Measurements from ENCODE around the gene RHEX.

Gene RHEX

GRCh38 chr1:206116873-206117150 lies 63.8 kb downstream of the RHEX start:
- DNase-seq (ENCODE audit: low spot score) = no peak

DNA sequence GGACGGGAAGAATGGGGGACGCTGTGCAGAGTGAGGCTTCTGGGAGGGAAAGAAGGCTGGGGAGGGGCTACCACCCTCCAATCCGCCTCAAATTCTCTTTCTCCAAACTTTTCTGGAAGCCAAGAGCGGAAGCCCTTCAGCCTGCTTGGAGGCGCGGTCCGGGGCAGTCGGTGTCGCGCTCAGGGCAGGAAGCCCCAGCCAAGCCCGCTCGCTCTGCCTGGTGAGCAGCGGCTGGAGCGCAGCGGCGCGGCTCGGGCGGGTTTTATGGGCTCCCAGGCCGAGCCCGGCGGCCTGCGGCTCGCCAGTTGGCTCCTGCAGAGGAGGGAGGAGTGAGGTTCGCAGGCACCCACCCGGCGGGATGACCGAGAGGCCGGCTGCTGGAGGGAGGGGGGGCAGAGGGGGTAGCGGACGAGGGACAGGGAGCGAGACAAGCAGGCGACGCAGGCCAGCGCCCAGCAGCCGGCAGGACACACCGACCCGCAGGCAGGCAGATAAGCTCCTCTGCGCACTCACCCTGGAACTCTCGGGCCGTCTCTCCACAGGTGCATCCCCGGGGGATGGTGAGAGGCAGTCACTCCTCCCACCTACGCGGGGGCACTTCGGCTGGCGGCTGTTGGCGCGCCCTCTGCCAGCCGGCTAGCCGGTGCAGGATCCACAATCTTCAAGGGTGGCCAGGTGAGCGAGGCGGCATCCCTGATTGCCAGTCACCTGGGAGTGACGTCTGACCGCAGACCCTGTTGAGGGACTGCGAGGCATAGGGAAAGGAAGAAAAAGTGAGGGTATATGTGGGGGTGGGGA lies 64.4 kb downstream of the RHEX start, which contains the start of gene AVPR1B:
AVPR1B (minus strand) TSS at position 238 of the 798 bp plus-strand sequence. CDS start 498 bp downstream, outside the sequence.
- no peak for DNase-seq (ENCODE audit: low spot score)

DNA sequence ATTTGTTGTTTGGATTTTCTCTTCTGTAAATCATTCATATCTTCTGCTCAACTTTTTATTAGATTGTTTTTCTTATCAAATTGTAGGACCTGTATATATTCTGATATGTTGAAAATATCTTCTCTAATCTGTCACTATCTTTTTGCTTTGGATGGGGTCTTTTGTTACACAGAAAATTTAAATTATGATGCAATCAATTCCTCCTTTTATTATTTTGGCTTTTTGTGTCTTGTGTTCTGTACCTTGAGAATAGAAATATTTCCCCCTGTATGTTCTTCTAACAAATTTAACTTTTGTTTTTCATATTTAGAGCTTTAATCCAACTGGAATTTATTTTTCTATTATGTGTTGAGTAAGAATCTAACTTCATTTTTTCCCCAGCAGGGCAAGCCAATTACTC lies 67.4 kb downstream of the RHEX start:
- no peak for DNase-seq (ENCODE audit: low spot score)

DNA sequence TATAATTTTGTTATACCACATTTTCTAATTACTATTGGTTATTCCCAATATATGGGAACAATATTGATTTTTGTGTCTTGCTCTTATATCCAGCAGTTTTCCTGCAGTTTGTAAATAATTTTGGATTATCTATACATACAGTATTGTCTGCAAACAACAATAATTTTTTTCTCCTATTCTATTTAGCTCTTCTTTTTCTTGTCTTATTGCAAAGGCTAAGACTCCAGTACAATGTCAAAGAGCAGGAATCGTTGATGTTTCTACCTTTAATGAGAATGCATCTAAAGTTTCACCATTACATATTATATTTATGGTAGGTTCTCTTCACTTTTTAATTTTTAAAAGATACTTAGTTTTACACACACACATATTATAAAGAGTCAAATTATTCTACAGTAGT lies 68.3 kb downstream of the RHEX start:
- no peak for DNase-seq (ENCODE audit: low spot score)

GRCh38 chr1:206122686-206123085 lies 69.7 kb downstream of the RHEX start:
- no peak for DNase-seq (ENCODE audit: low spot score)

GRCh38 chr1:206125346-206125745 lies 72.4 kb downstream of the RHEX start:
- DNase-seq (ENCODE audit: low spot score) = no peak

GRCh38 chr1:206127336-206127735 lies 74.4 kb downstream of the RHEX start:
- no peak for DNase-seq (ENCODE audit: low spot score)

DNA sequence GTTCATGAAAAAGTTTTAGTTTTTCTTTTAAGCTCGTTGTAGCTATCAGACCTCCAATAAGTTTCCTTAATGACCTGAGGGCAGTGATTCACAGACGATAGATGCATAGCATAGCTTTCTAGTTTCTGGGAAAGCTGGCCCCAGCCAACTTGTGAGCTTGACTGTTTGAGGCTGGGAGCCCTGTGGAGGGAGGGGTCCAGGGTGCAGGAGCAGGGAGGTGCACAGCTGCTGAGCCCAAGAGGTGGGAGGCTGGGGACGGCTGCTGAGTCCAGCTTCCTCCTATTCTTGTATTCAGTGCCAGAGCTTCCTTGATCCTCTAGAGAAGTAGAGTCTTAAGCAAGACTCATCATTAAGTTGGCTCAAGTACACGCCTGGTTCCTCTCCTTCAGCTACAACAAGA lies 75.2 kb downstream of the RHEX start:
- no peak for DNase-seq (ENCODE audit: low spot score)

GRCh38 chr1:206131037-206131436 lies 78.1 kb downstream of the RHEX start:
- DNase-seq (ENCODE audit: low spot score) = no peak

DNA sequence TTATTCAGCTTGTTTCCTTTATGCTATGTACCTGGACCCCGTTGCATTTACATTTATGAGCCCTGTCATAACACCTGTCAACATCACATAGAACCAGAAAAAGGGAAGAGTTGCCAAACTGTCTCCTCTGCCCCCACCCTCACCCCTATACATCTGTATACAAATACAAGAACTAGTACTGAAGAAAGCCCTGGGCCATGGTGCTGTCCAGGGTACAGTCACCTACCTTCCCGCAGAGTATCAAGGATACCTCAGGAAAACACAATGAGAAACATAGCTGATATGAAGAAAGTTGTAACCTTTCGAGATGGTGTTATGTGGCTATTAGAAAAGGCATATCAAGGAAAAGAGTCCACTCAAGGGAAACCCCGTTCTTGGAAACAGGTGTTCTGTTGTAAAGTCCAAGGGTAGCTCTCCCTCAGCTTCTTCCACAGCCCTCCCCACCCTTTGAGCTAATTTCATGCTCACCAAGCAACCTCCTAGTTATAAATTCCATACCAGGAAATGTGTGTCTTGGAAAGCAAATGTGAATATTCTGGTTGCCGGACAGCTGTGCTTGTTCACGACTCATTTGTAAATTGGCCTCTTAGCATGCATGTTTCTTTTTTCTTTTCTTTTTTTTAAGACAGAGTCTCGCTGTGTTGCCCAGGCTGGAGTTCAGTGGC lies 80.9 kb downstream of the RHEX start:
- no peak for DNase-seq (ENCODE audit: low spot score)

GRCh38 chr1:206135248-206135647 lies 82.3 kb downstream of the RHEX start:
- DNase-seq (ENCODE audit: low spot score) = no peak

- no peak for DNase-seq (ENCODE audit: low spot score)
Observed at GRCh38 chr1:206136241-206136640, 83.3 kb downstream of the RHEX start.

GRCh38 chr1:206142011-206142410 lies 89.0 kb downstream of the RHEX start:
- no peak for DNase-seq (ENCODE audit: low spot score)

DNA sequence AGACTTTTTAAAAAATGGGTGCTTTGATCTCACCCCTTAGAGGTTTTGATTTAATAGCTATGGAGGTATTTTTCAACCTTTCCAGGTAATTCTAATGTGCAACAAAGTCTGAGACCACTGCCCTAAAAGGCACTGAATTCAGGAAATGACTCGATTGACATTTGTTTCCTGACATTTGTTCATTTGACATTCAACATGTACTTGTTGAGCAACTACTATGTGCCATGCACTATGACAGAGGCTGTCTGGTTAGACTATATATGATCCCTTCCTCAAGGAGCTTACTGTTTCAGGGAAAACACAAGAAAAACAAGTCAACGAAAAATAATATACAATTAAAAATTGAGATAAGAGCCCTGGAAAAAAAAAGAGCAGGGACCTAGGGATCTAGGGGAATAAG lies 89.8 kb downstream of the RHEX start:
- DNase-seq (ENCODE audit: low spot score) = no peak

DNA sequence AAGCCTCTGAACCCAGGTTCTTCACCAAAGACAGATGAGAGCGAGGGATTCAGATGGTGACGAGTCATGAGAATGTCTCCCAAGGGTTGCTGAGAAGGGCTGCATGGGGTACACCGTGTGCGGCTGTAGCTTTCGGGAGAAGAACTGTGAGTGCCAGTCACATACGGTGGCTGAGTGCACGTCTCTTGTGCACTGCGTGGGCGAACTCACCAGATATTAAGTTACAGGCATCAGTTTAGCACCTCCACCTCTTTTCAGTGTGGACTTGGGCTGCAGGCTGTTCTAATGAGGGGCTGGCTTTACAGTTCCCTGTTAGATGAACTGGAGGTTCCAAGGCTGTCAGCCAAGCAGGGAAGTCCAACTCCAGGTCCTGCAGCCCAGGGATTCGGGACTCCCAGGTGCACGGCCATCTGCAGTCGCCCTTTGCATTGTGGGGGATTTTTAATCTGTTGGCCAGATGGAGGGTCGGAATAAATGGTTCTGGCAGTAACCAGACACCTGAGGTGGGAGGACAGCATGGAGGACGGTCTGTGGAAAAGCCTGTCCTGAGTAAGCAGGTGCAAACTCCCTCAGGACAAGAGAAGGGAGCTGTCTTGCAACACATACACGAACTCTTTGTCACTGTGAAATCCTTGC lies 90.7 kb downstream of the RHEX start:
- DNase-seq (ENCODE audit: low spot score) = no peak

GRCh38 chr1:206144605-206145004 lies 91.6 kb downstream of the RHEX start:
- DNase-seq (ENCODE audit: low spot score) = no peak

GRCh38 chr1:206145771-206146290 lies 92.9 kb downstream of the RHEX start:
- DNase-seq (ENCODE audit: low spot score) = no peak
